GM21528 (cell line): ENCODE measurements around the gene KIF1A.
"Not testable (repeated sequence)": the region's sequence is repeated elsewhere in the genome, so short reads cannot be mapped to it uniquely, and the experiment has no call there.

Experiments used
- ATAC-seq: cut with Tn5 transposase; IDR thresholded peaks from one replicate; pipeline ENCODE4 v1.9.1; 2021; ENCODE audit warnings: mild to moderate bottlenecking, moderate library complexity; ENCODE audit not compliant: unreplicated experiment, low FRiP score

KIF1A gene

GRCh38 chr2:240711701-240712100 is 108.3 kb downstream of the KIF1A start:
- no peak for ATAC-seq

GRCh38 chr2:240711296-240711695 is 108.7 kb downstream of the KIF1A start:
- ATAC-seq: no peak

- ATAC-seq: no peak
Measured at GRCh38 chr2:240708457-240708856, 111.6 kb downstream of the KIF1A start.

- ATAC-seq: no peak
Measured at GRCh38 chr2:240707821-240708220, 112.2 kb downstream of the KIF1A start.

GRCh38 chr2:240707043-240707756 is 112.8 kb downstream of the KIF1A start:
- no peak for ATAC-seq

- ATAC-seq: no peak
Measured at GRCh38 chr2:240705204-240705791, 114.7 kb downstream of the KIF1A start.

GRCh38 chr2:240704651-240705050 is 115.4 kb downstream of the KIF1A start:
- ATAC-seq: no peak

- no peak for ATAC-seq
Measured at GRCh38 chr2:240703417-240704341, 116.3 kb downstream of the KIF1A start.

- no peak for ATAC-seq
Measured at GRCh38 chr2:240702640-240703011, 117.4 kb downstream of the KIF1A start.

GRCh38 chr2:240701736-240702639 is 118.0 kb downstream of the KIF1A start:
- ATAC-seq: no peak

- no peak for ATAC-seq
Measured at GRCh38 chr2:240701091-240701735, 118.8 kb downstream of the KIF1A start.

- ATAC-seq: not testable (repeated sequence)
Measured at GRCh38 chr2:240700616-240701015, 119.4 kb downstream of the KIF1A start.

GRCh38 chr2:240699835-240700234 is 120.2 kb downstream of the KIF1A start:
- not testable (repeated sequence) for ATAC-seq

GRCh38 chr2:240698852-240699561 is 121.0 kb downstream of the KIF1A start:
- not testable (repeated sequence) for ATAC-seq

GRCh38 chr2:240696469-240696868 is 123.5 kb downstream of the KIF1A start:
- ATAC-seq: not testable (repeated sequence)

GRCh38 chr2:240695593-240695992 is 124.4 kb downstream of the KIF1A start:
- ATAC-seq: not testable (repeated sequence)

- not testable (repeated sequence) for ATAC-seq
Measured at GRCh38 chr2:240694304-240694703, 125.7 kb downstream of the KIF1A start.

- not testable (repeated sequence) for ATAC-seq
Measured at GRCh38 chr2:240692583-240693561, 127.1 kb downstream of the KIF1A start.
